HG03460 (cell line): ENCODE data around the gene SLC37A2.

Experiments used
- ATAC-seq: cut with Tn5 transposase; IDR thresholded peaks from one replicate; pipeline ENCODE4 v1.9.1; 2021; ENCODE audit not compliant: unreplicated experiment

Gene SLC37A2

GRCh38 chr11:125070699-125071254, 7.7 kb downstream of the SLC37A2 start:
- peak; percentile 62 for ATAC-seq

DNA sequence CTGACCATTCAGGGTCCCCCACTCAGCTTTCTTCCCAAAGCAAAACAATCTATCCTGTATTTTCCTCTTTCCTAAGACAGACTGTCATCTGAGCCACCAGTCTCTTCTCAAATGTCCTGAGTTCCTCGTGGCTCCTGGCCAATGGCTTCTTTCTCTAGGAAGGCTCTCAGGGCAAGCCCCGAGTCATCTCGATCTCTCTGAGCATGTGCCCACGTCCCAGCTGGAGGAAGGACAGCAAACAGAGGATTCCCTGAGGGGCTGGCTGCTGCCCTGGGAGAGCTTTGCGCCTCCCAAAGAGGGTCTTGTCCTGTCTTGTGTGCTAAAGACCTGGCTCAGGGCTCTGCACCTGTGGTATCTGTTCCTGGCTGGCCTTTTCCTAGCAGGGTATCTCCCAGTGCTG, 8.3 kb downstream of the SLC37A2 start:
- ATAC-seq, result no peak

DNA sequence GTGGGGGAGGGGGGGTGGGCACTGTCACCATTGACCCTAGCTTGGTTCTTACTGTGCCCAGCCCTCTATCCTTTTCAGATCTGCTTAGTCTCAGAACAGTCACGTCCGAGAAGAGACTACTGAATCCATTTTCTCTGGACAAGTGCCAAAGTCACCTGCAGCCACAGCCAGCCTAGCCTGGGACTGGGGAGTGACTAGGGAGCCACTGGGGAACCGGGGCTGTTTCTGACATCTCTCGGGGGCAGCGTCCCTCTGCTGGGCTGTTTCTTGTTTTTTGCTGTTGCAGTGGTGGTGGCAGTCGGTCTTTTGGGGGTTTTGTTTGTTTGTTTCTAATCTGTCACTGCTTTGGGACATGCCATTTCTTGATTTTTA, 8.7 kb downstream of the SLC37A2 start:
- ATAC-seq, result no peak

- ATAC-seq, result peak; percentile 73
Observed at GRCh38 chr11:125072218-125072960, 9.3 kb downstream of the SLC37A2 start.

DNA sequence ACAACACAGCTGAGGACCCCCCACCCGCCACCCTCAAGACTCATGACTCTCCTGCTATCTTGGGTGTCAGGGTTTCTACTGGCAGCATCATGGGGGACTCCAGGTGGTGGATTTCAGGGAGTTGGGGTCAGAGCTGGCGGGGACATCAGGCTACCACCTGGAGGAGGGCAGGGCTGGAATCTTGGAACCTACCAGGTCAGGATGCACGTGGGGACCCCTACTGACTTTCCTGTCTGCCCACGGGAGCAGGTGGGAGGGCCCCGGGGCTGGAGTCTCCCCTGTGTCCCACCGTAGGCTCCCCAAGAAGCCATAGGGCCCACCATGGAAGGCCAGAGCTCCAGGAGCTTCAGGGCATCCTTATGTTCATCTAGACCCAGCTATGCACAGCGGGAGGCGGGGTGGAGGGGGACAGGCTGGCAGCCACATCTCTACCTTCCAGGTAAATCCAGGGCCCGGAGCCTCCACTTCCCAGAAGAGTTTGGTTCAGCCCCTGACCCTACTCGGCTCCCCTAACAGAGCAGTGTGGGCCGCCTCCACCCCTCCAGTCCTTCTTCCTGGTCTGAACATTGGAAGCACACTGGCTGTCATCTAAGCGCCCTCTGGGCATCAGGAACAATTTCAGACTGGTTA, 10.0 kb downstream of the SLC37A2 start:
- no peak for ATAC-seq

DNA sequence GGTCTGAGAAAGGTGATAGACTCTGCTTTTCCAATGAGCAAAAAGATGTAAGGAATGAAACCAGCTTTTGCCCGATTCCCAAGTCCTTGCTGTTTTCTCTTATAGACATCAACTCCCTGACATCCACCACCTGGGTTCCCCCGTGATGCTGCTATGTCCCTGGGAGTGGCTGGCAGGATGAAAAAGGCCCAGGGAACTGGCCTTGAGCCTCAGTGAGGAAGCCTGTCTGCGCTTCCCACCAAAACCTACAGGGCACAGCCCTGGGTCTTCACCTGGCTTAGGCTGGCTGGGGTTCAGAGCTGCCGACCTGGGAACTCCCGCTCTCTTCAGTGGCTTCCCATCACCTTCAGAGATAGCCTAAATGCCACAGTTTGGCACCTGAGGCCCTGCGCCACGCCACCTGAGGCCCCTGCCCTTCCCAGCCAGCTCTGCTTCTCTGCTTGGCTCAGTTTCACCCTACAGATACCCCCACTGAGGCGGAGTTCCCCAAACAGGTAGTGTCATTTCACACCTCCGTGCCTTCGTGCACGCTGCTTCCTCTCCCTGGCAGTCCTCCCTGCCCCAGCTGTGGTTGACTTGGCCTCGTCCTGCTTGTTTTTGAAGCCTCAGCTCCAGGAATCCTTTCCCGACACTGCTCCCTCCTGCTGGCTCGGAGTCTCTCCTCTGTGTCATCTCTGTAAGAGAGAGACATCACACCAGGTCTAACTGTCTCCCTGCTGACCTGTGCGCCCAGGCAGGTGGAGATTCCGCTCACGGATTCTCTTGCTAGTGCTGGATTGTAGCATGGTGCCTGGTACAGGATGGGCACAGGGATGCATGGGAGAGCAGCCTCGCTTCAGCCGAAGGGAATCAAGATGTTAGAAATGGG, 10.7 kb downstream of the SLC37A2 start:
- ATAC-seq, result no peak

- no peak for ATAC-seq
Observed at GRCh38 chr11:125074511-125075241, 11.6 kb downstream of the SLC37A2 start.

GRCh38 chr11:125075242-125075625, 12.1 kb downstream of the SLC37A2 start:
- no peak for ATAC-seq

GRCh38 chr11:125075900-125076317, 12.8 kb downstream of the SLC37A2 start:
- no peak for ATAC-seq

- no peak for ATAC-seq
Observed at GRCh38 chr11:125076378-125076945, 13.4 kb downstream of the SLC37A2 start.

GRCh38 chr11:125078016-125078415, 14.9 kb downstream of the SLC37A2 start:
- no peak for ATAC-seq

DNA sequence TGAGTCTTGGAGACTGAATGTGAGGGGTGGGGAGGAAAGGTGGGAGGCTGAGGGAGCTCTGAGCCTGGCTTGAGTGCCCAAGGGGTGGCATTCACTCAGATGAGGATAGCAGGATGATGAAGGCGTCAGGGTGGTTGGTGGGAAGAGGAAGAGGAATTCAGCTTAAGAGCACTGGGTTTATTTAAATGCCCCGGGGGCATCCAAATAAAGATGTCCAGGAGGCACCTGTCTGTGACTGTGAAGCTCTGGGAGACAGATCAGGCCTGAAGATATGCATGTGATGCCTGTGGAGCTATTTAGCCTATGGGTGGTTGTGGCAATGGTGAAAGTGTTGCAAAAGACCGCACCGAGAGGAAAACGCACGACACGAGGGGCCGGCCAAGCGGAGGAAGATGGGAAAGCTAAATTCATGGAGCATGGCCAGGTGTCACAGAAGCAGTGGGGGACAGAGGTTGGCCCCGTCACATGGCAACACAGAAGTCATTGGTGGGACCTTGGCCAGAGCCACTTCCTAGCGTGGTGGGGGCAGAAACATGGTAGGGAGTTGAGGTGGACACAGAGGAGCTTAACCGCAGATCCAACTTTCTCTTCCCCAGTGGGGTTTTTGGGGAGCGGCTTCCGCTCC, 15.5 kb downstream of the SLC37A2 start:
- ATAC-seq, result no peak

- ATAC-seq, result no peak
Observed at GRCh38 chr11:125079151-125079877, 16.2 kb downstream of the SLC37A2 start.

DNA sequence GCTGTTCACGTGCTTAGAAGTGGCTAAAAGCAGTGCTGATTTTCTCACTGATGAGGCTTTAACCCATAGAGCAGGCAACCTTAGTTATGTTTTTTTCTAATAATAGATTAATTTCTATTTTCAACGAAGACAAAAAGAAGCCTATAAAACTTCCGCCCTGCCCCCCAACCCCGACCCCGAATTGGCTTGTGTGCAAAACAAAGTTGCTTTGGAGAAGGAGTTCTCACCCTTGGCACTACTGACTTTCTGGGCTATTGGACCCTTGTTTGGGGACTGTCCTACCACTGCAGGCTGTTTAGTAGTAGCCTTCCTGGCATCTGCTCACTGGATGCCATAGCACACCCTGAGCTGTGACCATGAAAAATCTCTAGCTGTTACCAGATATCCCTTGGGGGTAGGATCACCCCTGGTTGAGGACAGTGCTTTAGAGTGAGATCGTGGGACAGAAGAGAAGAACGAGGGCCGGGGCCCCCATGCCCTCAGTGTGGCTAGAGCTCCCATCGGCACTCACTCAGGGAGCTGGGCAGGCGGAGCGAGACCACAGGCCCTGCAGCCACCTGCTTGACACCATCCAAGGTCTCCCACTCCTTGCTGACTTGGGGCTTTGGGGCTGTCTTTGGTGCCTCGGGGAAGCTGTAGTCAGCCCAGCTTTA, 16.9 kb downstream of the SLC37A2 start:
- ATAC-seq, result no peak

- no peak for ATAC-seq
Observed at GRCh38 chr11:125080531-125080911, 17.4 kb downstream of the SLC37A2 start.

- ATAC-seq, result no peak
Observed at GRCh38 chr11:125081098-125081798, 18.1 kb downstream of the SLC37A2 start.

DNA sequence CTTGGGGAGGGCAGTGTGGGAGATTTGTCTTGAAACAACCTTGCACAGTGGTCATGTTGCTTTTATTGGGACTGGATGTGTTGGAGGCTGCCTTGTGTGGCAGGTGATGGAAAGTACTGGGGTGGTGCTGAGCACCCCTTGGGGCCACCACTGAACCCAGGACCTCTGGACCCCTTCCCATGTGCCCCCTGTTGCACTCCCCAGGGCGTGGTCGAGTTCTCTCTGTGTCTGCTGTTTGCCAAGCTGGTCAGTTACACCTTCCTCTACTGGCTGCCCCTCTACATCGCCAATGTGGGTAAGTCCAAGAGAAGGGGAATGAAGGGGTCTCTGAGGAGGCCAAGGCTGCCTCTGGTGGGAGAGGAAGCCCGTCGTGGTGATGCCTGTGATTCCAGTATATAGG, 18.9 kb downstream of the SLC37A2 start:
- no peak for ATAC-seq

DNA sequence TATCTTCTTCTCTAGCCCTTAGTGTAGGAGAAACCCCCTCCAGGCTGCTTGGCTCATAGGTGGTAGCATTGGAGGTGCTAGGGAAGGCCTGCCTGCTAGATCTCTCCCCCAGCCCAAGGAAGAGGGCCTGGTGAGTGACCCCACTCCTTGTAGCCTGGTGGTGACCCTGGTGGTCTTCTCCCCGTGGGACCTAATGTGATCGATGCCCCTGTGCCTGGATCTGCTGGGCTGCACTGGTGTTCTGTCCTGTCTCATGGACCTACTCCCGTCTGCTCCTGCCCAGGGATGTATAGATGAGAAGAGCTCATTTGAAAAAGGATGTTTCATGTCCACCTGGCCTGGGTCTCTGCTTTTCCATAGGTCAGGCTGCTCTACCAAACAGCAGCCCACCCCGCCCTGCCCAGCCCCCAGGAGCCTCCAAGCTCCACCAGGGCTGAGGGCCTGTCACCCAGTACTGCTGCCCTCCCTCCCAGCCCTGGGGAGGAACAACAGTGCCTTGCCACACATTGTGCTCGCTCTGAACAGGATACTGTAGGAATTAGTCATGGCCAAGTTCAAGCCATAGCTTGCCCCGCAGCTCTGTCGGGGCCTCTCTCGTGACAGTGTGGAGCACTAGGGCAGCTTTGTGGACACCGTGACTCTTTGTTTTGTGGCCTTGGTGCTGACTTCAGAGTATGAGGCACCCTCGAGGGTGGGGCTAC, 19.7 kb downstream of the SLC37A2 start:
- no peak for ATAC-seq
